ENCODE measurements around the gene DDIT4. TPM values are rescaled to one million over a fixed set of nuclear protein-coding genes. Genes with fewer than 3 reads are reported as not detected.

The DDIT4 gene
- total and polyA plus RNA-seq, 2 of the 4 experiments (the other 2 are of a cell fraction), result 59.6 to 108 TPM

- H3K56ac ChIP-seq (ENCODE audit: extremely low read depth, insufficient read depth, low read length), result no peak overlapping the region
- 95% methylated on average over 4 of the region's 6 CpGs; no CpG with 5 or more reads in 1 of the 2 experiments for WGBS, 2 experiments (ENCODE audit: extremely low coverage in 2 of 2, insufficient read length in 1 of 2)
- H2BK20ac ChIP-seq (ENCODE audit: low read depth, low read length), result peak overlapping the region; percentile 36; the same call in 1 of the 2 replicates
- no peaks in the 10 kb centered on the region for H3K36me3 ChIP-seq (ENCODE audit: control insufficient read depth, insufficient read depth, low read length)
- H3K27ac ChIP-seq (ENCODE audit: insufficient read depth, low read length), result no peak overlapping the region
- H4K8ac ChIP-seq (ENCODE audit: low read depth in 2 of 2, low read length in 2 of 2), result no peak overlapping the region
- H2AK9ac ChIP-seq (replicated peaks; ENCODE audit: low read depth, low read length, poor library complexity), result peak overlapping the region; percentile 65
- TF ChIP-seq RAD21 (IDR thresholded peaks at IDR 0.05; ENCODE audit: low read length) (no peak), NFE2L2 (IDR thresholded peaks at IDR 0.05; ENCODE audit: low read depth, low read length) (no peak), CEBPB (IDR thresholded peaks at IDR 0.05; ENCODE audit: low read depth, low read length) (no peak), RFX5 (IDR thresholded peaks at IDR 0.05; ENCODE audit: low read depth, low read length) (no peak), BHLHE40 (IDR thresholded peaks at IDR 0.05; ENCODE audit: low read depth, low read length) (no peak), RCOR1 (IDR thresholded peaks at IDR 0.05; ENCODE audit: insufficient replicate concordance, low read length) (no peak), CHD1 (IDR thresholded peaks at IDR 0.05; ENCODE audit: low read depth, low read length) (no peak), ELK1 (IDR thresholded peaks at IDR 0.05; ENCODE audit: borderline replicate concordance, low read depth, low read length) (no peak), POLR2A (IDR thresholded peaks at IDR 0.05; ENCODE audit: low read depth, low read length) (no peak), MAFK (IDR thresholded peaks at IDR 0.05; ENCODE audit: low read depth, low read length) (no peak)
- in situ Hi-C loops (cut with MboI; ENCODE audit: low sequenced_read_pairs), result no loop called here
- H3K23ac ChIP-seq (ENCODE audit: low read depth, low read length), result no peak overlapping the region; the same call in 1 of the 2 replicates
- H3K79me1 ChIP-seq (ENCODE audit: low read depth in 1 of 2, low read length in 2 of 2), result no peaks in the 10 kb centered on the region
- H2BK15ac ChIP-seq (ENCODE audit: low read depth, low read length), result peak overlapping the region; percentile 56; the same call in 1 of the 3 replicates
- H3K4me1 ChIP-seq (ENCODE audit: control insufficient read depth, insufficient read depth, low read length), result peaks cover 12% of the 10 kb centered on the region
- no peaks in the 10 kb centered on the region for H3K27me3 ChIP-seq (ENCODE audit: control insufficient read depth, insufficient read depth, low read length)
- ChIA-PET CTCF (no interaction called here), POLR2A (ENCODE audit: unreplicated experiment) (no interaction called here)
- H4K91ac ChIP-seq (ENCODE audit: insufficient read depth, low read depth, low read length), result peak overlapping the region; percentile 60
- H3K9me3 ChIP-seq (ENCODE audit: control insufficient read depth, insufficient read depth, low read length), result no peaks in the 10 kb centered on the region
- dilution Hi-C loops (cut with HindIII; ENCODE audit: low sequenced_read_pairs, unreplicated experiment), result no loop called here
- no peaks in the 10 kb centered on the region for H4K20me1 ChIP-seq (ENCODE audit: insufficient read depth, low read length)
- H3K9me1 ChIP-seq (ENCODE audit: insufficient read depth, low read length), result peaks cover 13% of the 10 kb centered on the region
- BruUV-seq (replicated peaks), result no TSS peak
- intact Hi-C loops (cut with micrococcal nuclease), result no loop called here
- no peak overlapping the region for H2BK5ac ChIP-seq (ENCODE audit: low read depth, low read length, poor library complexity, severe bottlenecking)
- peak overlapping the region; percentile 72 for H2AFZ ChIP-seq (replicated peaks; ENCODE audit: low read length, poor library complexity)
- H3K4ac ChIP-seq (ENCODE audit: low read depth, low read length), result peak overlapping the region; percentile 47; the same call in 1 of the 2 replicates
- H2BK120ac ChIP-seq (ENCODE audit: low read depth, low read length), result peak overlapping the region; percentile 41; the same call in 1 of the 2 replicates
- H3K18ac ChIP-seq (ENCODE audit: low read depth, low read length), result no peak overlapping the region
- no peak overlapping the region for H3K4me2 ChIP-seq (ENCODE audit: low read depth, low read length)
- no peak overlapping the region for H3K4me3 ChIP-seq (ENCODE audit: insufficient read depth, low read depth, low read length)
- H2AK5ac ChIP-seq (ENCODE audit: low read depth, low read length), result peak overlapping the region; percentile 70
- ATAC-seq (ENCODE audit: low read depth) (no peak), DNase-seq (no peak)
- peak overlapping the region; percentile 4; the same call in 1 of the 2 replicates for H3K9ac ChIP-seq (ENCODE audit: low read depth, low read length)
- H4K5ac ChIP-seq (ENCODE audit: low read depth, low read length), result no peak overlapping the region
- no peak overlapping the region for H3K14ac ChIP-seq (replicated peaks; ENCODE audit: low read depth, low read length)
Observed at GRCh38 chr10:72265508-72265907, 8.2 kb upstream of the DDIT4 start.
